Measurements from ENCODE around the gene SYNJ2. TPM values are rescaled to one million over a fixed set of nuclear protein-coding genes. Genes with fewer than 3 reads are reported as not detected.
A peak's percentile ranks its signal among the peaks of the same experiment; 100 is the strongest.

Gene SYNJ2
- total and polyA plus RNA-seq, 7 experiments from 2014 or later: 12.0 to 36.6 (median 22.5) TPM

- ChIA-PET POLR2A (no interaction called here), CTCF (interaction anchor here (0.9 kb wide), 1 partner anchor 49 kb away, joined by 3 read pairs; no protein-coding TSS in a partner anchor)
- peaks cover 0 to 5% (median 0%) of the 10 kb centered on the region in 3 experiments for H3K36me3 ChIP-seq (ENCODE audit: control insufficient read depth in 2 of 3, insufficient read depth in 3 of 3, low read length in 3 of 3)
- ATAC-seq: no peak
- H3K27ac ChIP-seq (ENCODE audit: low read depth, low read length): no peak overlapping the region
- Mint-ChIP-seq H3K27me3 (peaks cover 0 to 2% (median 0%) of the 10 kb centered on the region in 5 donors), H3K4me1 (peaks cover 17 to 30% (median 26%) of the 10 kb centered on the region in 7 donors), H3K27ac (peak overlapping the region in 3 of 9 donors; percentile 12 to 24 (median 12)), H3K36me3 (no peaks in the 10 kb centered on the region), H3K4me3 (no peak overlapping the region), H3K9me3 (no peaks in the 10 kb centered on the region)
- no peaks in the 10 kb centered on the region for H3K9me3 ChIP-seq (ENCODE audit: control insufficient read depth in 2 of 3, low read length in 3 of 3)
- H3K4me1 ChIP-seq (ENCODE audit: control insufficient read depth in 2 of 2, insufficient read depth in 2 of 2, low read length in 2 of 2): peaks cover 5 to 11% of the 10 kb centered on the region in 2 donors
- no peaks in the 10 kb centered on the region for H3K27me3 ChIP-seq (ENCODE audit: control insufficient read depth in 2 of 2, insufficient read depth in 2 of 2, low read length in 2 of 2)
- intact Hi-C loops (cut with micrococcal nuclease): no loop called here
- H3K4me3 ChIP-seq (ENCODE audit: low read length): no peak overlapping the region
- no peak for DNase-seq
Observed at GRCh38 chr6:157977176-157977804, 4.4 kb upstream of the SYNJ2 start.

- Mint-ChIP-seq H3K9me3 (no peaks in the 10 kb centered on the region), H3K4me3 (no peak overlapping the region), H3K4me1 (peaks cover 20 to 37% (median 32%) of the 10 kb centered on the region in 7 donors), H3K36me3 (peaks cover 0 to 2% (median 0%) of the 10 kb centered on the region in 5 donors), H3K27ac (peak overlapping the region in 4 of 9 donors; percentile 7 to 69 (median 39)), H3K27me3 (no peaks in the 10 kb centered on the region)
- intact Hi-C loops (cut with micrococcal nuclease): no loop called here
- H3K27ac ChIP-seq (ENCODE audit: low read depth, low read length): no peak overlapping the region
- H3K4me1 ChIP-seq (ENCODE audit: control insufficient read depth in 2 of 2, insufficient read depth in 2 of 2, low read length in 2 of 2): peaks cover 14 to 17% of the 10 kb centered on the region in 2 donors
- POLR2A ChIA-PET: no interaction called here
- DNase-seq (no peak), ATAC-seq (no peak)
- peaks cover 0 to 7% (median 0%) of the 10 kb centered on the region in 3 experiments for H3K36me3 ChIP-seq (ENCODE audit: control insufficient read depth in 2 of 3, insufficient read depth in 3 of 3, low read length in 3 of 3)
- no peak overlapping the region for H3K4me3 ChIP-seq (ENCODE audit: low read length)
- no peaks in the 10 kb centered on the region for H3K9me3 ChIP-seq (ENCODE audit: control insufficient read depth in 2 of 3, low read length in 3 of 3)
- no peaks in the 10 kb centered on the region for H3K27me3 ChIP-seq (ENCODE audit: control insufficient read depth in 2 of 2, insufficient read depth in 2 of 2, low read length in 2 of 2)
- CTCF ChIA-PET: interaction anchor here (0.6 to 1.2 kb wide), 2 partner anchors 17 to 48 kb away, joined by 4 read pairs; no protein-coding TSS in a partner anchor
Observed at GRCh38 chr6:157978021-157978783, 3.5 kb upstream of the SYNJ2 start.

GRCh38 chr6:157980288-157981131 is 1.2 kb upstream of the SYNJ2 start:
- CTCF ChIA-PET: interaction anchor here (0.8 to 2.1 kb wide), 3 partner anchors 9 to 90 kb away, joined by 3 to 8 read pairs (median 7); no protein-coding TSS in a partner anchor
- Mint-ChIP-seq H3K4me3 (peak overlapping the region; percentile 75 to 88 (median 83)), H3K27me3 (no peaks in the 10 kb centered on the region), H3K27ac (peak overlapping the region; percentile 69 to 88 (median 80)), H3K4me1 (peaks cover 26 to 58% (median 52%) of the 10 kb centered on the region in 7 donors), H3K36me3 (peaks cover 0 to 3% (median 0%) of the 10 kb centered on the region in 5 donors), H3K9me3 (no peaks in the 10 kb centered on the region)
- POLR2A ChIA-PET: interaction anchor here (0.5 to 2.7 kb wide), 5 partner anchors 10 to 187 kb away, joined by 3 to 13 read pairs (median 7); no protein-coding TSS in a partner anchor
- H3K9me3 ChIP-seq (ENCODE audit: control insufficient read depth in 2 of 3, low read length in 3 of 3): no peaks in the 10 kb centered on the region
- H3K4me1 ChIP-seq (ENCODE audit: control insufficient read depth in 2 of 2, insufficient read depth in 2 of 2, low read length in 2 of 2): peaks cover 27 to 38% of the 10 kb centered on the region in 2 donors
- intact Hi-C loops (cut with micrococcal nuclease): loop anchor here (1.0 to 10.0 kb wide), 16 partner anchors 10 to 1203 kb away; partner anchors contain the start of genes ARID1B (in 1 of the 2), GTF2H5 (in 1 of the 2), SERAC1 (in 1 of the 2) and SNX9 (in 1 of the 2)
- H3K27ac ChIP-seq (ENCODE audit: low read depth, low read length): peak overlapping the region; percentile 83
- DNase-seq (peak in 6 of 9 donors; percentile 18 to 40 (median 32)), ATAC-seq (no peak)
- peak overlapping the region; percentile 81 for H3K4me3 ChIP-seq (ENCODE audit: low read length)
- H3K27me3 ChIP-seq (ENCODE audit: control insufficient read depth in 2 of 2, insufficient read depth in 2 of 2, low read length in 2 of 2): no peaks in the 10 kb centered on the region
- peaks cover 0 to 7% (median 0%) of the 10 kb centered on the region in 3 experiments for H3K36me3 ChIP-seq (ENCODE audit: control insufficient read depth in 2 of 3, insufficient read depth in 3 of 3, low read length in 3 of 3)

GRCh38 chr6:157981132-157981394 is 600 bp upstream of the SYNJ2 start:
- H3K27me3 Mint-ChIP-seq: no peaks in the 10 kb centered on the region
- peak overlapping the region; percentile 69 to 88 (median 80) for H3K27ac Mint-ChIP-seq
- ChIA-PET POLR2A (interaction anchor here (0.5 to 4.1 kb wide), 7 partner anchors 10 to 187 kb away, joined by 3 to 20 read pairs (median 4); no protein-coding TSS in a partner anchor), CTCF (interaction anchor here (0.8 to 2.1 kb wide), 2 partner anchors 9 to 89 kb away, joined by 3 to 7 read pairs; no protein-coding TSS in a partner anchor)
- Histone ChIP-seq H3K36me3 (ENCODE audit: control insufficient read depth in 2 of 3, insufficient read depth in 3 of 3, low read length in 3 of 3) (peaks cover 0 to 7% (median 0%) of the 10 kb centered on the region in 3 experiments), H3K27ac (ENCODE audit: low read depth, low read length) (peak overlapping the region; percentile 83), H3K4me3 (ENCODE audit: low read length) (peak overlapping the region; percentile 81), H3K27me3 (ENCODE audit: control insufficient read depth in 2 of 2, insufficient read depth in 2 of 2, low read length in 2 of 2) (no peaks in the 10 kb centered on the region), H3K9me3 (ENCODE audit: control insufficient read depth in 2 of 3, low read length in 3 of 3) (no peaks in the 10 kb centered on the region), H3K4me1 (ENCODE audit: control insufficient read depth in 2 of 2, insufficient read depth in 2 of 2, low read length in 2 of 2) (peaks cover 27 to 38% of the 10 kb centered on the region in 2 donors)
- no peak for ATAC-seq
- H3K4me1 Mint-ChIP-seq: peaks cover 26 to 63% (median 52%) of the 10 kb centered on the region in 7 donors
- intact Hi-C loops (cut with micrococcal nuclease): loop anchor here (1.0 to 10.0 kb wide), 16 partner anchors 9 to 1204 kb away; partner anchors contain the start of genes ARID1B (in 1 of the 2), GTF2H5 (in 1 of the 2), SERAC1 (in 1 of the 2) and SNX9 (in 1 of the 2)
- H3K4me3 Mint-ChIP-seq: peak overlapping the region; percentile 75 to 88 (median 83)
- no peaks in the 10 kb centered on the region for H3K9me3 Mint-ChIP-seq
- H3K36me3 Mint-ChIP-seq: peaks cover 0 to 3% (median 0%) of the 10 kb centered on the region in 5 donors
- DNase-seq: peak in 1 of 9 donors; percentile 21

- peaks cover 0 to 7% (median 0%) of the 10 kb centered on the region in 3 experiments for H3K36me3 ChIP-seq (ENCODE audit: control insufficient read depth in 2 of 3, insufficient read depth in 3 of 3, low read length in 3 of 3)
- peaks cover 27 to 38% of the 10 kb centered on the region in 2 donors for H3K4me1 ChIP-seq (ENCODE audit: control insufficient read depth in 2 of 2, insufficient read depth in 2 of 2, low read length in 2 of 2)
- Mint-ChIP-seq H3K9me3 (no peaks in the 10 kb centered on the region), H3K4me1 (peaks cover 26 to 70% (median 60%) of the 10 kb centered on the region in 7 donors), H3K4me3 (peak overlapping the region; percentile 75 to 94 (median 84)), H3K36me3 (peaks cover 0 to 3% (median 0%) of the 10 kb centered on the region in 5 donors), H3K27ac (peak overlapping the region; percentile 71 to 95 (median 85)), H3K27me3 (no peaks in the 10 kb centered on the region)
- H3K27ac ChIP-seq (ENCODE audit: low read depth, low read length): peak overlapping the region; percentile 83
- peak overlapping the region; percentile 81 for H3K4me3 ChIP-seq (ENCODE audit: low read length)
- ChIA-PET CTCF (interaction anchor here (0.8 to 3.2 kb wide), 5 partner anchors 44 to 90 kb away, joined by 3 to 19 read pairs (median 4); no protein-coding TSS in a partner anchor), POLR2A (interaction anchor here (0.6 to 4.1 kb wide), 13 partner anchors 9 to 211 kb away, joined by 3 to 20 read pairs (median 4); no protein-coding TSS in a partner anchor)
- H3K27me3 ChIP-seq (ENCODE audit: control insufficient read depth in 2 of 2, insufficient read depth in 2 of 2, low read length in 2 of 2): no peaks in the 10 kb centered on the region
- intact Hi-C loops (cut with micrococcal nuclease): loop anchor here (1.0 to 10.0 kb wide), 8 partner anchors 8 to 1205 kb away; partner anchors contain the start of genes ARID1B (in 1 of the 2), SNX9 (in 1 of the 2) and SYTL3 (in 1 of the 2)
- DNase-seq: peak in 5 of 9 donors; percentile 16 to 51 (median 26)
- no peaks in the 10 kb centered on the region for H3K9me3 ChIP-seq (ENCODE audit: control insufficient read depth in 2 of 3, low read length in 3 of 3)
- no peak for ATAC-seq
Observed at GRCh38 chr6:157982102-157982562, 469 bp downstream of the SYNJ2 start.
